GM18951 (cell line): Measurements from ENCODE around the gene DYNC1LI1.

Experiments
- POLR2A ChIP-seq: IDR thresholded peaks from 4 replicates; pipeline ENCODE4 v1.6.1; 2011; ENCODE audit warnings: mild to moderate bottlenecking; ENCODE audit not compliant: insufficient read length, insufficient read depth; ENCODE audit errors: extremely low read depth
- in situ Hi-C: fragments of 300-500 bp; cut with MboI; formaldehyde crosslinking; loops from one replicate; pipeline ENCODE4 v1.12.0; 2022; ENCODE audit warnings: low sequenced_read_pairs, mixed read lengths, inconsistent platforms; ENCODE audit not compliant: unreplicated experiment

The DYNC1LI1 gene

GRCh38 chr3:32542807-32543206, 27.9 kb downstream of the DYNC1LI1 start:
- no peak for TF ChIP-seq POLR2A
- in situ Hi-C loops = no loop called here

DNA sequence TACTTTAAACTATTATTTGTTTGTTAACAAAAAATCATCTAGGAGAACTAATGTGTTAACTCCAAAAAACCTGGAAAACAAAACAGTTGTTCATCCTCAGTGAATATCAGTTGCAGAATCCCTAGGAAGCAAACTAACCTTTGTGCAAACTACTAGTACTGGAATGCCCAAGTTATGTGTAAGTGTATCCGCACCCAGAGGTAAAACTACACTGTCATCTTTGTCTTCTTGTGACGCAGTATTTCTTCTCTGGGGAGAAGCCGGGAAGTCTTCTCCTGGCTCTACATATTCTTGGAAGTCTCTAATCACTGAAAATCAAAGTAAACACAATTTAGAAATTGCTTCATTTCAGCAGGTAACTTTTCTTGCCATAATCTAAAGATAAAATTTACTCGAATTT, 29.8 kb downstream of the DYNC1LI1 start:
- TF ChIP-seq POLR2A = no peak

GRCh38 chr3:32532434-32532833, 38.2 kb downstream of the DYNC1LI1 start:
- in situ Hi-C loops = no loop called here
- TF ChIP-seq POLR2A = no peak

More for the DNA sequence above, 29.8 kb downstream of the DYNC1LI1 start:
- in situ Hi-C loops = no loop called here

- in situ Hi-C loops = no loop called here
- no peak for TF ChIP-seq POLR2A
These were observed 39.5 kb downstream of the DYNC1LI1 start for GRCh38 chr3:32531010-32531647.

- in situ Hi-C loops = no loop called here
- TF ChIP-seq POLR2A = no peak
These were observed 44.9 kb downstream of the DYNC1LI1 start for GRCh38 chr3:32525720-32526119.

GRCh38 chr3:32522682-32523081, 48.0 kb downstream of the DYNC1LI1 start:
- TF ChIP-seq POLR2A = no peak
- in situ Hi-C loops = loop anchor here (25.0 kb wide), 1 partner anchor 365 kb away; no protein-coding TSS in a partner anchor

DNA sequence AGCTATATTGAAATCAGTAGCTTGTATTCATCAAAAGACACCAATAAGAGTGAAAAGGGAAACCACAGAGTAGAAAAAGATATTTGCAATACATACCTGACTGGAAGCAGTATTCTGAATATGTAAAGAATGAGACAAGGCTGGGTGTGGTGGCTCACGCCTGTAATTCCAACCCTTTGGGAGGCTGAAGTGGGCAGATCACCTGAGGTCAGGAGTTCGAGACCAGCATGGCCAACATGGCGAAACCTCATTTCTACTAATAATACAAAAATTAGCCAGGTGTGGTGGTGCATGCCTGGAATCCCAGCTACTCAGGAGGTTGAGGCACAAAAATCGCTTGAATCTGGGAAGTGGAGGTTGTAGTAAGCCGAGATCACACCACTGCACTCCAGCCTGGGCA, 51.7 kb downstream of the DYNC1LI1 start:
- in situ Hi-C loops = loop anchor here (25.0 kb wide), 1 partner anchor 368 kb away; no protein-coding TSS in a partner anchor

DNA sequence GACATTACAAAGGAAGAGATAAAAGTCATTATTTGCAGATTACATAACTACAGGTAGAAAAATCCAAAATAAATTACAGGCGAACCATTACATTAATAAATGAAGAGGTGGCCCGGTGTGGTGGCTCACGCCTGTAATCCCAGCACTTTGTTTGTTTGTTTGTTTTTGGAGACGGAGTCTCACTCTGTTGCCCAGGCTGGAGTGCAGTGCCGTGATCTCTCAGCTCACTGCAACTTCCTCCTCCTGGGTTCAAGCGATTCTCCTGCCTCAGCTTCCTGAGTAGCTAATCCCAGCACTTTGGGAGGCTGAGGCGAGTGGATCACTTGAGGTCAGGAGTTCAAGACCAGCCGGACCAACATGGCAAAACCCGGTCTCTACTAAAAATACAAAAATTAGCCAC, 53.9 kb downstream of the DYNC1LI1 start:
- in situ Hi-C loops = loop anchor here (25.0 kb wide), 1 partner anchor 371 kb away; no protein-coding TSS in a partner anchor

DNA sequence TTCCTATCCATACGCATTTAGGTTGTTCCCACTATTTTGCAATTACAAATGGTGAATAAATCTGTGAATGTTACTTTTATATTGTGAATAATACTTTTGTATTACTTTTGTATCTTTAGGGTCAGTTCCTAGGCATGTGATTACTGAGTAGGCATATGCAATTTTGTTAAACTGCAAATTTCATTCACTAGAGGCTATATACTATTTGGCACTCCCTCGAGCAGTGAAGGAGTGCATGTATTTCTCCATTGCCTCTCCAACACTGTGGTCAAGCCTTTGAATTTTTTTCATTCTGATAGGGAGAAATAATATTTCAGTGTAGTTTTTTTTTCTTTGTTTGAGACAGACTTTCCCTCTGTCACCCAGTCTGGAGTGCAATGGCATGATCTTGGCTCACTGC, 59.7 kb downstream of the DYNC1LI1 start:
- no peak for TF ChIP-seq POLR2A
- in situ Hi-C loops = loop anchor here (25.0 kb wide), 1 partner anchor 376 kb away; no protein-coding TSS in a partner anchor

- no peak for TF ChIP-seq POLR2A
- in situ Hi-C loops = loop anchor here (25.0 kb wide), 1 partner anchor 377 kb away; no protein-coding TSS in a partner anchor
These were observed 60.5 kb downstream of the DYNC1LI1 start for GRCh38 chr3:32510075-32510724.

- TF ChIP-seq POLR2A = no peak
- in situ Hi-C loops = loop anchor here (5.0 to 25.0 kb wide), 2 partner anchors 149 to 379 kb away; no protein-coding TSS in a partner anchor
These were observed 61.9 kb downstream of the DYNC1LI1 start for GRCh38 chr3:32508711-32509110.

GRCh38 chr3:32506466-32506865, 64.2 kb downstream of the DYNC1LI1 start:
- in situ Hi-C loops = loop anchor here (5.0 to 25.0 kb wide), 2 partner anchors 151 to 381 kb away; no protein-coding TSS in a partner anchor
- TF ChIP-seq POLR2A = no peak

DNA sequence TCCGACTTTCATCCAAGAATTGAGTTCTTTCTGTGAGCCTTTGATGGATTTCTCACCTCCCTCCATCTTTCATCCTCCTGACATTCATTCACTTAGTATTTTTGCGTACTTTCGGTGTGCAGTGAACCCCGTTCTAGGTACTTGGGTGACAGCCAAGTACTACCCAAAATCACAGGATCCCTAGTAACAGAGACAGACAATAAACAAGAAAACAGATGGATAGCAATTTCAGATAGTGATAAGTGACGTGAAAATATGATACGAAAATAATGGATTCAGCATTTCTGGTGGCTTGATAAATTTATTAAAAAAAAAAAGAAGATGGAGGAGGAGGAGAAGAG, 67.7 kb downstream of the DYNC1LI1 start:
- TF ChIP-seq POLR2A = no peak
- in situ Hi-C loops = loop anchor here (25.0 kb wide), 1 partner anchor 384 kb away; no protein-coding TSS in a partner anchor
